ENCODE results near the gene DEUP1. TPM values are rescaled to one million over a fixed set of nuclear protein-coding genes. Genes with fewer than 3 reads are reported as not detected.

DEUP1 gene
- total and polyA plus RNA-seq, 7 donors, result 0.03 TPM; not detected in 6

GRCh38 chr11:93394488-93394887 lies 63.9 kb downstream of the DEUP1 start:
- Histone ChIP-seq H3K9me3 (no peaks in the 10 kb centered on the region), H3K27me3 (no peaks in the 10 kb centered on the region), H3K36me3 (no peaks in the 10 kb centered on the region), H3K4me3 (no peak overlapping the region), H3K27ac (no peak overlapping the region), H3K4me1 (no peaks in the 10 kb centered on the region)
- TF ChIP-seq POLR2AphosphoS5 (IDR thresholded peaks at IDR 0.05), result no peak
- TF ChIP-seq POLR2A (IDR thresholded peaks at IDR 0.05), result no peak
- TF ChIP-seq EP300 (IDR thresholded peaks at IDR 0.05), result no peak
- TF ChIP-seq CTCF (IDR thresholded peaks at IDR 0.05), result no peak
- no peak for DNase-seq
- intact Hi-C loops (cut with DNase I), result no loop called here

GRCh38 chr11:93396316-93396715 lies 65.8 kb downstream of the DEUP1 start:
- Histone ChIP-seq H3K9me3 (no peaks in the 10 kb centered on the region), H3K4me3 (no peak overlapping the region), H3K27ac (no peak overlapping the region), H3K4me1 (no peaks in the 10 kb centered on the region), H3K27me3 (no peaks in the 10 kb centered on the region), H3K36me3 (no peaks in the 10 kb centered on the region)
- 80 to 84% methylated on average over 3 of the region's 3 CpGs for WGBS, 2 donors
- no peak for DNase-seq
- TF ChIP-seq POLR2AphosphoS5 (IDR thresholded peaks at IDR 0.05) (no peak), POLR2A (IDR thresholded peaks at IDR 0.05) (no peak), CTCF (IDR thresholded peaks at IDR 0.05) (no peak), EP300 (IDR thresholded peaks at IDR 0.05) (no peak)
- intact Hi-C loops (cut with DNase I), result no loop called here

- Histone ChIP-seq H3K4me1 (no peaks in the 10 kb centered on the region), H3K27ac (no peak overlapping the region), H3K36me3 (no peaks in the 10 kb centered on the region), H3K27me3 (no peaks in the 10 kb centered on the region), H3K4me3 (no peak overlapping the region), H3K9me3 (no peaks in the 10 kb centered on the region)
- intact Hi-C loops (cut with DNase I), result no loop called here
- TF ChIP-seq POLR2A (IDR thresholded peaks at IDR 0.05) (no peak), CTCF (IDR thresholded peaks at IDR 0.05) (no peak), POLR2AphosphoS5 (IDR thresholded peaks at IDR 0.05) (no peak), EP300 (IDR thresholded peaks at IDR 0.05) (no peak)
- DNase-seq, result no peak
- 85 to 89% methylated on average over 3 of the region's 3 CpGs for WGBS, 2 donors
Observed at GRCh38 chr11:93403930-93404329, 73.4 kb downstream of the DEUP1 start.

GRCh38 chr11:93407777-93408401 lies 77.3 kb downstream of the DEUP1 start:
- no peak for DNase-seq
- Histone ChIP-seq H3K9me3 (no peaks in the 10 kb centered on the region), H3K4me1 (no peaks in the 10 kb centered on the region), H3K4me3 (no peak overlapping the region), H3K27ac (no peak overlapping the region), H3K27me3 (no peaks in the 10 kb centered on the region), H3K36me3 (no peaks in the 10 kb centered on the region)
- 89 to 95% methylated on average over 2 of the region's 2 CpGs for WGBS, 2 donors
- intact Hi-C loops (cut with DNase I), result no loop called here
- no peak for TF ChIP-seq POLR2AphosphoS5 (IDR thresholded peaks at IDR 0.05)
- no peak for TF ChIP-seq EP300 (IDR thresholded peaks at IDR 0.05)
- no peak for TF ChIP-seq CTCF (IDR thresholded peaks at IDR 0.05)
- no peak for TF ChIP-seq POLR2A (IDR thresholded peaks at IDR 0.05)

GRCh38 chr11:93410441-93410840 lies 79.9 kb downstream of the DEUP1 start:
- H3K4me3 ChIP-seq, result no peak overlapping the region
- H3K4me1 ChIP-seq, result no peaks in the 10 kb centered on the region
- no peak overlapping the region for H3K27ac ChIP-seq
- WGBS, 2 donors, result 73 to 80% methylated on average over 3 of the region's 3 CpGs
- no peaks in the 10 kb centered on the region for H3K36me3 ChIP-seq
- H3K27me3 ChIP-seq, result no peaks in the 10 kb centered on the region
- intact Hi-C loops (cut with DNase I), result no loop called here
- no peak for DNase-seq
- no peaks in the 10 kb centered on the region for H3K9me3 ChIP-seq
- no peak for TF ChIP-seq CTCF (IDR thresholded peaks at IDR 0.05)
- no peak for TF ChIP-seq POLR2A (IDR thresholded peaks at IDR 0.05)
- no peak for TF ChIP-seq EP300 (IDR thresholded peaks at IDR 0.05)
- TF ChIP-seq POLR2AphosphoS5 (IDR thresholded peaks at IDR 0.05), result no peak

Data from sigmoid colon (tissue), 7 donors.